Endodermal cell (in vitro differentiated cells): ENCODE data around the gene SNAPC2. TPM values are rescaled to one million over a fixed set of nuclear protein-coding genes. Genes with fewer than 3 reads are reported as not detected.

ENCODE experiments used
- DNase-seq: peaks from one replicate; pipeline ENCODE4 v3.0.0-alpha.2; 2017
- H3K27ac ChIP-seq: 2 replicates; pipeline ENCODE4 v1.5.1; 2013; ENCODE audit warnings: mild to moderate bottlenecking, low read depth, low read length, moderate library complexity
- H3K27me3 ChIP-seq: 2 replicates; pipeline ENCODE4 v1.6.1; 2013; ENCODE audit warnings: mild to moderate bottlenecking, low read length, moderate library complexity; ENCODE audit not compliant: insufficient read depth, control insufficient read depth, poor library complexity, severe bottlenecking
- H3K36me3 ChIP-seq: 2 replicates; pipeline ENCODE4 v1.7.0; 2013; ENCODE audit warnings: mild to moderate bottlenecking, low read length, moderate library complexity; ENCODE audit not compliant: control insufficient read depth, insufficient read depth
- H3K4me1 ChIP-seq: one replicate; pipeline ENCODE4 v1.7.0; 2013; ENCODE audit warnings: low read length; ENCODE audit not compliant: control insufficient read depth, insufficient read depth
- H3K4me3 ChIP-seq: 2 replicates; pipeline ENCODE4 v1.5.1; 2013; ENCODE audit warnings: mild to moderate bottlenecking, low read length, moderate library complexity
- H3K9ac ChIP-seq: 2 replicates; pipeline ENCODE4 v1.6.1; 2013; ENCODE audit warnings: mild to moderate bottlenecking, low read length, moderate library complexity; ENCODE audit not compliant: poor library complexity, severe bottlenecking; ENCODE audit errors: extremely low read depth
- H3K9me3 ChIP-seq: 2 replicates; pipeline ENCODE4 v1.6.1; 2013; ENCODE audit warnings: mild to moderate bottlenecking, low read length, moderate library complexity; ENCODE audit not compliant: control insufficient read depth
- H3K27ac Mint-ChIP-seq: 2 replicates; pipeline ENCODE4 v1.8.0; 2020; ENCODE audit warnings: mixed read lengths
- H3K27me3 Mint-ChIP-seq: 2 replicates; pipeline ENCODE4 v1.8.0; 2021; ENCODE audit warnings: mild to moderate bottlenecking, mixed read lengths; ENCODE audit not compliant: insufficient read depth
- H3K36me3 Mint-ChIP-seq: 2 replicates; pipeline ENCODE4 v1.8.0; 2020; ENCODE audit warnings: low read depth, mixed read lengths
- H3K4me1 Mint-ChIP-seq: 2 replicates; pipeline ENCODE4 v1.8.0; 2020; ENCODE audit warnings: mixed read lengths
- H3K4me3 Mint-ChIP-seq: 2 replicates; pipeline ENCODE4 v1.8.0; 2020; ENCODE audit warnings: mild to moderate bottlenecking, moderate library complexity, mixed read lengths
- H3K9me3 Mint-ChIP-seq: 2 replicates; pipeline ENCODE4 v1.8.0; 2020; ENCODE audit warnings: mild to moderate bottlenecking, mixed read lengths
- WGBS, 2 experiments: methylation state at CpG; one replicate each; pipeline versions ENCODE4 v1.1.5 to v1.1.7; 2013; ENCODE audit warnings: missing lambda C conversion rate in 2 of 2, mixed read lengths in 1 of 2; ENCODE audit not compliant: insufficient coverage in 1 of 2, insufficient read length in 1 of 2; 5-methylcytosine and 5-hydroxymethylcytosine counted together
- total RNA-seq, 2 donors: library from RNA; stranded (reverse); fragmentation: NEBNext Ultra II Directional in 1 of 2; extraction: Animal tissue kit (Norgen Biotek cat#: 25700) in 1 of 2; gene quantifications; 2 replicates in 1 of 2; 3 replicates in 1 of 2; pipeline ENCODE4 v1.2.1, GENCODE V29; 2021
- TF ChIP-seq, protein P1 (sequence below): fragments of 200-600 bp; sonication (generic); conservative IDR thresholded peaks from 2 replicates; pipeline ENCODE4 v1.5.0; 2021; ENCODE audit warnings: antibody characterized with exemption, mild to moderate bottlenecking

The SNAPC2 gene
- total RNA-seq, 2 donors from 2014 or later: 11.9 to 14.2 TPM

DNA sequence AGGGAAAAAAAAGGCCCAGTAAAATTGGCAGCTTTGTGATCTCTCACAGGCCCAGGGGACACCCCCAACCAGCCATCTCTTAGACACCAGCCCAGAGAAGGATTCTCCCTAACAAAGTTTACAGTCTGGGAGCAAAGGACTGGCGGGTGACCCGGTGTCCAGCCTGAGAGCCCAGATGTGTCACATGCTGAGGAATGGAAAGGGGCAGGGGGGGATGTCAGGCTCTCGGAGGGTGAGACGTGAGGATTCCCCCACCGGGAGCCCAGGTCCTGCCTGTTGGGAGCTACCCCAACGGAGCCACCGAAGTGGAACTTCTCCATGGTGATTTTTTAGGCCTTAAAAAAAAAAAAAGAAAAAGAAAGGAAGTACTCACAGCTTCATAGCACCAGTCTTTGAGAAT lies 10.6 kb downstream of the SNAPC2 start:
- Histone ChIP-seq H3K9me3 (no peaks in the 10 kb centered on the region), H3K27ac (no peak overlapping the region), H3K4me3 (no peak overlapping the region), H3K9ac (no peak overlapping the region), H3K27me3 (no peaks in the 10 kb centered on the region), H3K4me1 (no peaks in the 10 kb centered on the region), H3K36me3 (peaks cover 56% of the 10 kb centered on the region)
- no peak for DNase-seq
- no peak overlapping the region for H3K27ac Mint-ChIP-seq
- no peaks in the 10 kb centered on the region for H3K9me3 Mint-ChIP-seq
- no peak overlapping the region for H3K4me3 Mint-ChIP-seq
- peaks cover 4% of the 10 kb centered on the region for H3K4me1 Mint-ChIP-seq
- H3K27me3 Mint-ChIP-seq: no peaks in the 10 kb centered on the region
- WGBS, 2 experiments: 95 to 99% methylated on average over 6 to 7 of the region's 7 CpGs
- H3K36me3 Mint-ChIP-seq: peaks cover 24% of the 10 kb centered on the region
- TF ChIP-seq, protein P1, sequence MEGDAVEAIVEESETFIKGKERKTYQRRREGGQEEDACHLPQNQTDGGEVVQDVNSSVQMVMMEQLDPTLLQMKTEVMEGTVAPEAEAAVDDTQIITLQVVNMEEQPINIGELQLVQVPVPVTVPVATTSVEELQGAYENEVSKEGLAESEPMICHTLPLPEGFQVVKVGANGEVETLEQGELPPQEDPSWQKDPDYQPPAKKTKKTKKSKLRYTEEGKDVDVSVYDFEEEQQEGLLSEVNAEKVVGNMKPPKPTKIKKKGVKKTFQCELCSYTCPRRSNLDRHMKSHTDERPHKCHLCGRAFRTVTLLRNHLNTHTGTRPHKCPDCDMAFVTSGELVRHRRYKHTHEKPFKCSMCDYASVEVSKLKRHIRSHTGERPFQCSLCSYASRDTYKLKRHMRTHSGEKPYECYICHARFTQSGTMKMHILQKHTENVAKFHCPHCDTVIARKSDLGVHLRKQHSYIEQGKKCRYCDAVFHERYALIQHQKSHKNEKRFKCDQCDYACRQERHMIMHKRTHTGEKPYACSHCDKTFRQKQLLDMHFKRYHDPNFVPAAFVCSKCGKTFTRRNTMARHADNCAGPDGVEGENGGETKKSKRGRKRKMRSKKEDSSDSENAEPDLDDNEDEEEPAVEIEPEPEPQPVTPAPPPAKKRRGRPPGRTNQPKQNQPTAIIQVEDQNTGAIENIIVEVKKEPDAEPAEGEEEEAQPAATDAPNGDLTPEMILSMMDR: no peak

GRCh38 chr19:7931221-7932061 lies 11.3 kb downstream of the SNAPC2 start:
- H3K9me3 Mint-ChIP-seq: no peaks in the 10 kb centered on the region
- H3K36me3 ChIP-seq: peaks cover 63% of the 10 kb centered on the region
- no peak overlapping the region for H3K27ac Mint-ChIP-seq
- H3K27me3 ChIP-seq: no peaks in the 10 kb centered on the region
- H3K27me3 Mint-ChIP-seq: no peaks in the 10 kb centered on the region
- no peak overlapping the region for H3K27ac ChIP-seq
- 93 to 96% methylated on average over 11 to 36 of the region's 36 CpGs for WGBS, 2 experiments
- H3K4me1 Mint-ChIP-seq: peaks cover 2% of the 10 kb centered on the region
- no peak overlapping the region for H3K4me3 Mint-ChIP-seq
- H3K36me3 Mint-ChIP-seq: peaks cover 25% of the 10 kb centered on the region
- TF ChIP-seq, protein P1: no peak
- H3K9me3 ChIP-seq: no peaks in the 10 kb centered on the region
- no peak overlapping the region for H3K4me3 ChIP-seq
- H3K4me1 ChIP-seq: no peaks in the 10 kb centered on the region
- no peak for DNase-seq
- no peak overlapping the region for H3K9ac ChIP-seq

GRCh38 chr19:7932276-7932929 lies 12.3 kb downstream of the SNAPC2 start:
- Mint-ChIP-seq H3K27me3 (no peaks in the 10 kb centered on the region), H3K4me1 (no peaks in the 10 kb centered on the region), H3K27ac (no peak overlapping the region), H3K9me3 (no peaks in the 10 kb centered on the region), H3K36me3 (peaks cover 26% of the 10 kb centered on the region), H3K4me3 (no peak overlapping the region)
- no peaks in the 10 kb centered on the region for H3K9me3 ChIP-seq
- H3K27me3 ChIP-seq: no peaks in the 10 kb centered on the region
- 93 to 97% methylated on average over 18 to 32 of the region's 32 CpGs for WGBS, 2 experiments
- DNase-seq: no peak
- no peak overlapping the region for H3K27ac ChIP-seq
- peaks cover 64% of the 10 kb centered on the region for H3K36me3 ChIP-seq
- TF ChIP-seq, protein P1: no peak
- H3K4me3 ChIP-seq: no peak overlapping the region
- H3K9ac ChIP-seq: no peak overlapping the region
- H3K4me1 ChIP-seq: no peaks in the 10 kb centered on the region
